K562 (cell line): ENCODE measurements around the gene AGPAT1. TPM values are rescaled to one million over a fixed set of nuclear protein-coding genes. Genes with fewer than 3 reads are reported as not detected.

Experiments
- CBX8 ChIP-seq: fragments of 200-600 bp; sonication (generic); IDR thresholded peaks from 2 replicates; pipeline ENCODE4 v1.6.1; 2012; ENCODE audit warnings: borderline replicate concordance, mixed run types, low read depth, mild to moderate bottlenecking, moderate library complexity, mixed read lengths, low read length, control low read depth, inconsistent platforms; ENCODE audit not compliant: poor library complexity, severe bottlenecking; ENCODE audit errors: extremely low read depth
- ETV5 ChIP-seq: sonication (generic); formaldehyde crosslinking; IDR thresholded peaks from 2 replicates; pipeline ENCODE4 v1.4.0; 2020; ENCODE audit warnings: low read depth, mild to moderate bottlenecking, missing genetic modification reagents
- JUNB ChIP-seq: fragments of 450-650 bp; formaldehyde crosslinking; conservative IDR thresholded peaks from 2 replicates; pipeline ENCODE4 v1.4.0; 2020; ENCODE audit warnings: mild to moderate bottlenecking
- PCBP1 ChIP-seq: fragments of 200-400 bp; formaldehyde crosslinking; IDR thresholded peaks from 2 replicates; pipeline ENCODE4 v1.6.1; 2018; ENCODE audit warnings: mild to moderate bottlenecking, low read depth, low read length; ENCODE audit not compliant: poor library complexity, severe bottlenecking
- PHB2 ChIP-seq: fragments of 450-650 bp; IDR thresholded peaks from 2 replicates; pipeline ENCODE4 v1.6.1; 2017; ENCODE audit warnings: low read depth
- RBBP5 ChIP-seq: fragments of 200-600 bp; sonication (generic); IDR thresholded peaks from 2 replicates; pipeline ENCODE4 v1.6.1; 2012; ENCODE audit warnings: borderline replicate concordance, mild to moderate bottlenecking, low read length, control low read depth, inconsistent platforms; ENCODE audit not compliant: insufficient read depth, poor library complexity, severe bottlenecking
- RBM34 ChIP-seq: fragments of 200-400 bp; formaldehyde crosslinking; IDR thresholded peaks from 2 replicates; pipeline ENCODE4 v1.6.1; 2018; ENCODE audit warnings: low read length, borderline replicate concordance; ENCODE audit not compliant: insufficient read depth
- RCOR1 ChIP-seq, 2 experiments: IDR thresholded peaks; 2 replicates each; pipeline ENCODE4 v1.6.1; 2012; ENCODE audit warnings: low read depth in 2 of 2, low read length in 2 of 2, borderline replicate concordance in 1 of 2, improper control_type of control experiment in 1 of 2
- SMAD1 ChIP-seq: fragments of 150-350 bp; IDR thresholded peaks from 2 replicates; pipeline ENCODE4 v1.6.1; 2014; ENCODE audit warnings: low read length, low read depth; ENCODE audit not compliant: partially characterized antibody
- SRSF9 ChIP-seq: fragments of 200-400 bp; formaldehyde crosslinking; IDR thresholded peaks from 2 replicates; pipeline ENCODE4 v1.6.1; 2017; ENCODE audit warnings: low read depth, low read length, borderline replicate concordance
- STAT5A ChIP-seq: IDR thresholded peaks from 2 replicates; pipeline ENCODE4 v1.6.1; 2012; ENCODE audit warnings: low read length, inconsistent platforms, borderline replicate concordance
- ZNF785 ChIP-seq: fragments of 250-450 bp; sonication (Bioruptor Pico); IDR thresholded peaks from 2 replicates; pipeline ENCODE4 v1.4.0; 2020; ENCODE audit warnings: mild to moderate bottlenecking
- ZSCAN32 ChIP-seq: fragments of 450-650 bp; formaldehyde crosslinking; IDR thresholded peaks from 2 replicates; pipeline ENCODE4 v1.4.0; 2020; ENCODE audit warnings: mild to moderate bottlenecking, moderate library complexity
- polyA plus RNA-seq, 8 experiments: library from polyadenylated mRNA; depleted of rRNA in 4 of 8; stranded (reverse) in 5 of 8; unstranded in 3 of 8; fragments of >200 nt; fragmentation: Nextera tagmentation in 2 of 8; fragmentation: Illumina TruSeq in 1 of 8; extraction: Ambion mirVana in 2 of 8; extraction: Trizol in 1 of 8; gene quantifications; 2 replicates each; pipeline versions ENCODE4 v1.2.1 to v1.2.3, GENCODE V29; 2011 to 2014; ENCODE audit warnings: inconsistent platforms in 1 of 8, missing spikeins in 1 of 8
- total RNA-seq, 7 experiments: library from RNA; depleted of rRNA in 6 of 7; stranded (reverse); fragments of >200 nt in 6 of 7; fragmentation: Illumina TruSeq in 2 of 7; extraction: Trizol in 2 of 7; gene quantifications; 2 replicates each; pipeline versions ENCODE4 v1.2.1 to v1.2.3, GENCODE V29; 2011 to 2021; ENCODE audit warnings: low replicate concordance in 1 of 7
- TF ChIP-seq, protein P1 (sequence below): sonication (generic); formaldehyde crosslinking; IDR thresholded peaks from 2 replicates; pipeline ENCODE4 v1.8.1; 2023; ENCODE audit warnings: mild to moderate bottlenecking, missing genetic modification reagents
- TF ChIP-seq, protein P2 (sequence below): fragments of 450-650 bp; IDR thresholded peaks from 2 replicates; pipeline ENCODE4 v1.7.0; 2016; ENCODE audit warnings: borderline replicate concordance
- TF ChIP-seq, protein P3 (sequence below): sonication (generic); formaldehyde crosslinking; IDR thresholded peaks from 2 replicates; pipeline ENCODE4 v1.8.0; 2023; ENCODE audit warnings: mild to moderate bottlenecking, missing genetic modification reagents
- TF ChIP-seq, protein P4 (sequence below): fragments of 250-450 bp; sonication (Bioruptor Pico); IDR thresholded peaks from 2 replicates; pipeline ENCODE4 v1.5.1; 2021; ENCODE audit warnings: mild to moderate bottlenecking

The AGPAT1 gene
- total and polyA plus RNA-seq, 9 of the 15 experiments (the other 6 are each of a cell fraction or from before 2014, with no cell fraction given) = 37.9 to 176 (median 69.4) TPM

DNA sequence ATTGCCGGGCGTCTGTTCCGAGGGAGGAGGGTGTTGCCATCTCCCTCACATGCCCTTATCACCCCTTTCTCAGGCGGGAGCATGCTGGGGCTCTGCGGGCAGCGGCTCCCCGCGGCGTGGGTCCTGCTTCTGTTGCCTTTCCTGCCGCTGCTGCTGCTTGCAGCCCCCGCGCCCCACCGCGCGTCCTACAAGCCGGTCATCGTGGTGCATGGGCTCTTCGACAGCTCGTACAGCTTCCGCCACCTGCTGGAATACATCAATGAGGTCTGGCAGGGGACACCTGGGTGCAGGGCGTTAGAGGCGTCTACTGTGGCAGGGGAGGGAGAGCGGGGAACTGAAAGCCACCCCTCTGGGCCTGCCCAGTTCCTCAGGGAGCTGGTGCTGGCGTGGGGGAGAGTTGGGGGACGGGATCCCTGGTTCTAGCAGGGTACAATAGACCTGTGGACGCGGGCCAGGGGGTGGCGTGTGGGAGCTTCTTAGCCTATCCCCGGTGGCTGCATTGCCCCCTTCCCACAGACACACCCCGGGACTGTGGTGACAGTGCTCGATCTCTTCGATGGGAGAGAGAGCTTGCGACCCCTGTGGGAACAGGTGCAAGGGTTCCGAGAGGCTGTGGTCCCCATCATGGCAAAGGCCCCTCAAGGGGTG, 21.2 kb downstream of the AGPAT1 start (continued):
- TF ChIP-seq, protein P1, sequence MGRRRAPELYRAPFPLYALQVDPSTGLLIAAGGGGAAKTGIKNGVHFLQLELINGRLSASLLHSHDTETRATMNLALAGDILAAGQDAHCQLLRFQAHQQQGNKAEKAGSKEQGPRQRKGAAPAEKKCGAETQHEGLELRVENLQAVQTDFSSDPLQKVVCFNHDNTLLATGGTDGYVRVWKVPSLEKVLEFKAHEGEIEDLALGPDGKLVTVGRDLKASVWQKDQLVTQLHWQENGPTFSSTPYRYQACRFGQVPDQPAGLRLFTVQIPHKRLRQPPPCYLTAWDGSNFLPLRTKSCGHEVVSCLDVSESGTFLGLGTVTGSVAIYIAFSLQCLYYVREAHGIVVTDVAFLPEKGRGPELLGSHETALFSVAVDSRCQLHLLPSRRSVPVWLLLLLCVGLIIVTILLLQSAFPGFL (CRISPR knock-in tag) = no peak
- TF ChIP-seq ETV5 (no peak; the same call in 1 of the 2 replicates), JUNB (no peak), SMAD1 (peak; percentile 39), ZNF785 (no peak), RBM34 (no peak), RCOR1 (IDR thresholded peaks at IDR 0.05; ENCODE audit: borderline replicate concordance in 1 of 2, low read depth in 2 of 2, low read length in 2 of 2) (peak in 1 of 2 experiments; percentile 51; a peak in 1 of 4 replicates), CBX8 (no peak), ZSCAN32 (no peak), RBBP5 (peak; percentile 88), PCBP1 (peak; percentile 53), SRSF9 (no peak), PHB2 (no peak), STAT5A (no peak)
- TF ChIP-seq, protein P2, sequence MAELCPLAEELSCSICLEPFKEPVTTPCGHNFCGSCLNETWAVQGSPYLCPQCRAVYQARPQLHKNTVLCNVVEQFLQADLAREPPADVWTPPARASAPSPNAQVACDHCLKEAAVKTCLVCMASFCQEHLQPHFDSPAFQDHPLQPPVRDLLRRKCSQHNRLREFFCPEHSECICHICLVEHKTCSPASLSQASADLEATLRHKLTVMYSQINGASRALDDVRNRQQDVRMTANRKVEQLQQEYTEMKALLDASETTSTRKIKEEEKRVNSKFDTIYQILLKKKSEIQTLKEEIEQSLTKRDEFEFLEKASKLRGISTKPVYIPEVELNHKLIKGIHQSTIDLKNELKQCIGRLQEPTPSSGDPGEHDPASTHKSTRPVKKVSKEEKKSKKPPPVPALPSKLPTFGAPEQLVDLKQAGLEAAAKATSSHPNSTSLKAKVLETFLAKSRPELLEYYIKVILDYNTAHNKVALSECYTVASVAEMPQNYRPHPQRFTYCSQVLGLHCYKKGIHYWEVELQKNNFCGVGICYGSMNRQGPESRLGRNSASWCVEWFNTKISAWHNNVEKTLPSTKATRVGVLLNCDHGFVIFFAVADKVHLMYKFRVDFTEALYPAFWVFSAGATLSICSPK = no peak
- TF ChIP-seq, protein P3, sequence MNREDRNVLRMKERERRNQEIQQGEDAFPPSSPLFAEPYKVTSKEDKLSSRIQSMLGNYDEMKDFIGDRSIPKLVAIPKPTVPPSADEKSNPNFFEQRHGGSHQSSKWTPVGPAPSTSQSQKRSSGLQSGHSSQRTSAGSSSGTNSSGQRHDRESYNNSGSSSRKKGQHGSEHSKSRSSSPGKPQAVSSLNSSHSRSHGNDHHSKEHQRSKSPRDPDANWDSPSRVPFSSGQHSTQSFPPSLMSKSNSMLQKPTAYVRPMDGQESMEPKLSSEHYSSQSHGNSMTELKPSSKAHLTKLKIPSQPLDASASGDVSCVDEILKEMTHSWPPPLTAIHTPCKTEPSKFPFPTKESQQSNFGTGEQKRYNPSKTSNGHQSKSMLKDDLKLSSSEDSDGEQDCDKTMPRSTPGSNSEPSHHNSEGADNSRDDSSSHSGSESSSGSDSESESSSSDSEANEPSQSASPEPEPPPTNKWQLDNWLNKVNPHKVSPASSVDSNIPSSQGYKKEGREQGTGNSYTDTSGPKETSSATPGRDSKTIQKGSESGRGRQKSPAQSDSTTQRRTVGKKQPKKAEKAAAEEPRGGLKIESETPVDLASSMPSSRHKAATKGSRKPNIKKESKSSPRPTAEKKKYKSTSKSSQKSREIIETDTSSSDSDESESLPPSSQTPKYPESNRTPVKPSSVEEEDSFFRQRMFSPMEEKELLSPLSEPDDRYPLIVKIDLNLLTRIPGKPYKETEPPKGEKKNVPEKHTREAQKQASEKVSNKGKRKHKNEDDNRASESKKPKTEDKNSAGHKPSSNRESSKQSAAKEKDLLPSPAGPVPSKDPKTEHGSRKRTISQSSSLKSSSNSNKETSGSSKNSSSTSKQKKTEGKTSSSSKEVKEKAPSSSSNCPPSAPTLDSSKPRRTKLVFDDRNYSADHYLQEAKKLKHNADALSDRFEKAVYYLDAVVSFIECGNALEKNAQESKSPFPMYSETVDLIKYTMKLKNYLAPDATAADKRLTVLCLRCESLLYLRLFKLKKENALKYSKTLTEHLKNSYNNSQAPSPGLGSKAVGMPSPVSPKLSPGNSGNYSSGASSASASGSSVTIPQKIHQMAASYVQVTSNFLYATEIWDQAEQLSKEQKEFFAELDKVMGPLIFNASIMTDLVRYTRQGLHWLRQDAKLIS = no peak
- TF ChIP-seq, protein P4, sequence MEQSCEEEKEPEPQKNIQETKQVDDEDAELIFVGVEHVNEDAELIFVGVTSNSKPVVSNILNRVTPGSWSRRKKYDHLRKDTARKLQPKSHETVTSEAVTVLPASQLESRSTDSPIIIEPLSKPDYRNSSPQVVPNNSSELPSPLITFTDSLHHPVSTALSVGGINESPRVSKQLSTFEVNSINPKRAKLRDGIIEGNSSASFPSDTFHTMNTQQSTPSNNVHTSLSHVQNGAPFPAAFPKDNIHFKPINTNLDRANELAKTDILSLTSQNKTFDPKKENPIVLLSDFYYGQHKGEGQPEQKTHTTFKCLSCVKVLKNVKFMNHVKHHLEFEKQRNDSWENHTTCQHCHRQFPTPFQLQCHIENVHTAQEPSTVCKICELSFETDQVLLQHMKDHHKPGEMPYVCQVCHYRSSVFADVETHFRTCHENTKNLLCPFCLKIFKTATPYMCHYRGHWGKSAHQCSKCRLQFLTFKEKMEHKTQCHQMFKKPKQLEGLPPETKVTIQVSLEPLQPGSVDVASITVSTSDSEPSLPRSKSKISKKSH (CRISPR knock-in tag) = no peak
